Measurements from ENCODE around the gene DHRS2.

Gene DHRS2

GRCh38 chr14:23694085-23694948 lies 58.2 kb downstream of the DHRS2 start:
- DNase-seq (ENCODE audit: low read depth), result no peak
